ENCODE results near the gene TBX4.

The TBX4 gene

GRCh38 chr17:61408151-61409041, 43.8 kb upstream of the TBX4 start:
- H3K9ac ChIP-seq (ENCODE audit: low read depth in 1 of 2, low read length in 2 of 2): no peak overlapping the region
- peaks cover 31% of the 10 kb centered on the region in 2 donors for H3K4me1 ChIP-seq (ENCODE audit: control insufficient read depth in 2 of 2, insufficient read depth in 2 of 2, low read length in 2 of 2)
- H3K27me3 ChIP-seq (ENCODE audit: control insufficient read depth in 2 of 2, insufficient read depth in 2 of 2, low read length in 2 of 2): peaks cover 59 to 71% of the 10 kb centered on the region in 2 donors
- H3K9me3 ChIP-seq (ENCODE audit: control insufficient read depth in 2 of 2, low read length in 2 of 2): no peaks in the 10 kb centered on the region
- no peak overlapping the region for H3K4me3 ChIP-seq (ENCODE audit: low read length in 2 of 2)
- H3K36me3 ChIP-seq (ENCODE audit: control insufficient read depth in 2 of 2, insufficient read depth in 2 of 2, low read length in 2 of 2): no peaks in the 10 kb centered on the region
- peak overlapping the region; percentile 2 to 43 for H3K27ac ChIP-seq (ENCODE audit: low read depth in 2 of 2, low read length in 2 of 2)

DNA sequence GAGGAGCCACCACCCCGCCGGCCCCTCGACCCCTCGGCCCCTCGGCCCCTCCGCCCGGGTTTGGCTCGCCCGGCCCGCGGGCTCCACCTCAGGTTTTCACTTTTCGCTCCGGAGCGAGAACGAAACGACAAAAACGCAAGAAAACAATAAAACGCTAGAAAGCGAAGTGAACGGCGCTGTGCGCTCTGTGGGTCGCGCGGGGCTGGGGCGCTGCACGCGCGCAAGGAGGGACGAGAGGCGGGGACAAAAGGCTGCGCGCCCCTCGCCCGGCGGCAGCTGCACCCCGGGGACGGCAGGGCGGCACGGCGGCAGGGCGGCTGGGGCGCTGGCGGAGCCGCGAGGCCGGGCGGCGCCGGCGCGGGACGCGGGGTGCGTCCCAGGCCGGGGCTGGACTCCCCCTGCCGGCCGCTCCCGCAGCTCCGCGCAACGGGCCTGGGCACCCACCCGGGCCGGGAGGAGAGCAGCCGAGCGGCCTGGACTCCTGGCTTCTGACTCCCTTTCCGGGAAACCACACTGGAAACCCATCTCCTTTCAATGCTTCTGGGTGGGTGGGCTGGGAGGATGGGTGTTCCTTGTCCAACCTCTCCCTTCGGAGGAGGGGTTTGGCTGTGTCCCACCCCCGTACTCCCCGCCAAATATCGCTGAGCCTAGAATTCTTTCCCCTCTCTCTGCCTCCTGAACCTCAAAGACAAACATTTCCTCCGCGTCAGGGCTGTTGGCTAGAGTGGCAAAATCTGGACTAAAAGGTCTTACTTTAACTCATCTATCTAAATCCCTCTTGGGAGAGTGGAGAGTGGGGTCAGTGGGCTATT, 42.7 kb upstream of the TBX4 start:
- Histone ChIP-seq H3K4me1 (ENCODE audit: control insufficient read depth in 2 of 2, insufficient read depth in 2 of 2, low read length in 2 of 2) (peaks cover 31% of the 10 kb centered on the region in 2 donors), H3K4me3 (ENCODE audit: low read length in 2 of 2) (peak overlapping the region; percentile 54 to 55), H3K9ac (ENCODE audit: low read depth in 1 of 2, low read length in 2 of 2) (no peak overlapping the region), H3K9me3 (ENCODE audit: control insufficient read depth in 2 of 2, low read length in 2 of 2) (no peaks in the 10 kb centered on the region), H3K27ac (ENCODE audit: low read depth in 2 of 2, low read length in 2 of 2) (peak overlapping the region in 1 of 2 donors; percentile 59), H3K36me3 (ENCODE audit: control insufficient read depth in 2 of 2, insufficient read depth in 2 of 2, low read length in 2 of 2) (no peaks in the 10 kb centered on the region), H3K27me3 (ENCODE audit: control insufficient read depth in 2 of 2, insufficient read depth in 2 of 2, low read length in 2 of 2) (peaks cover 54 to 60% of the 10 kb centered on the region in 2 donors)

DNA sequence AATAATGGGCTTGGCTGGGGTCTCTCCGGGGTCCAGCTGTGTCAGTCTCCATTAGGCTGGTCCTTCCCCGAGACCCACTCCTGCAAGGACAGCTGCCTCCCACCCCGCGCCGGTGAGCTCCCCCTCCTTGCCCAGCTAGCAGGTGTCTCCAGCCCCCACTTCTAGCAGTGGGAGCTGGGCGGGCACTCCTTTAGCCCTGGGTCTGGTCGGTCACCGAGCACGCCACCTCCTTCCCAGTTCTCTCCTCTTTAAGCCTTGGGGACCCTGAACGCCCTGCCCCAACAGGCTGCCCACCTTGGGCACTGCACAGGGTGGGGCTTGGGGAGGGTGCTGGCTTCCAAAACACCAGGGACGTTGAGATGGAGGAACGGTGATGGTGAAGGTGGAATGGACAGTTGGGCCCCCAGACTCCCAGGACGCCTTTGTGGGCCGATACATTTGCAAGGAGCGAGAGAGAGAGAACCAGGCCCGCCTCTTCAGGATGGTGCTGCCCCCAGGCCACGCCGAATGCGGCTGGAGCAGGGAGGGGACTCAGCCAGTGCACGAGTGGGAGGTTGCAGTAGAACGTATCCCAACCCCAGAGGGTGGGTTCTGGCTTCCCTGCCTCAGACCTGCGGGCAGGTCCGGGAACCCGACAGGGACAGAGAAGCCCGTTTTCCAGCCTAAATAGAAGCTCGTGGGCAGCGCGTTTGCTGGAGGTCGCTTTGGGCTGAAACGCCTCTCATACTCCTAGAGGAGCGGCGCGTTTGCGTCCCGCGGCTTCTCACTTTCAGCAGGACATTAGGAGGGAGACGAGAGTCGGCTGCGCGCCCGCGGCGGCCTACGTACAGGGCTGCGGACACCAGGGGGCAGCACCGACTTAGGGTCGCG, 41.8 kb upstream of the TBX4 start:
- Histone ChIP-seq H3K36me3 (ENCODE audit: control insufficient read depth in 2 of 2, insufficient read depth in 2 of 2, low read length in 2 of 2) (no peaks in the 10 kb centered on the region), H3K27ac (ENCODE audit: low read depth in 2 of 2, low read length in 2 of 2) (peak overlapping the region; percentile 26 to 59), H3K9me3 (ENCODE audit: control insufficient read depth in 2 of 2, low read length in 2 of 2) (no peaks in the 10 kb centered on the region), H3K27me3 (ENCODE audit: control insufficient read depth in 2 of 2, insufficient read depth in 2 of 2, low read length in 2 of 2) (peaks cover 47 to 52% of the 10 kb centered on the region in 2 donors), H3K9ac (ENCODE audit: low read depth in 1 of 2, low read length in 2 of 2) (no peak overlapping the region), H3K4me3 (ENCODE audit: low read length in 2 of 2) (peak overlapping the region; percentile 24 to 53), H3K4me1 (ENCODE audit: control insufficient read depth in 2 of 2, insufficient read depth in 2 of 2, low read length in 2 of 2) (peaks cover 31 to 34% of the 10 kb centered on the region in 2 donors)

DNA sequence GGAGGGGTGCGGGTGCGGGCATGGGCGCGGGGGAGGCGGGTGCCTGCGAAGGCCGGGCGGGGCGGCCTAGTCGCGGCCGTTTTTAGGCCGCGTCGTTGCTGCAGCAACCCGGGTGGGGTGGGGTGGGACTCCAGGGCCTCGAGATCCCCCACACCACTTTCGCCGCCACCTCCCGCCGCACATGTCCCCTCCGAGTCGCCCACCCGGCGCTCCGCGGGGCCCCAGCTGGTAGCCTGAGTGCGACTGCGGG, 41.3 kb upstream of the TBX4 start:
- peaks cover 31 to 34% of the 10 kb centered on the region in 2 donors for H3K4me1 ChIP-seq (ENCODE audit: control insufficient read depth in 2 of 2, insufficient read depth in 2 of 2, low read length in 2 of 2)
- peak overlapping the region; percentile 65 to 72 for H3K4me3 ChIP-seq (ENCODE audit: low read length in 2 of 2)
- H3K9me3 ChIP-seq (ENCODE audit: control insufficient read depth in 2 of 2, low read length in 2 of 2): no peaks in the 10 kb centered on the region
- H3K27ac ChIP-seq (ENCODE audit: low read depth in 2 of 2, low read length in 2 of 2): peak overlapping the region; percentile 68 to 70
- peaks cover 42 to 46% of the 10 kb centered on the region in 2 donors for H3K27me3 ChIP-seq (ENCODE audit: control insufficient read depth in 2 of 2, insufficient read depth in 2 of 2, low read length in 2 of 2)
- H3K9ac ChIP-seq (ENCODE audit: low read depth in 1 of 2, low read length in 2 of 2): peak overlapping the region in 1 of 2 donors; percentile 72
- H3K36me3 ChIP-seq (ENCODE audit: control insufficient read depth in 2 of 2, insufficient read depth in 2 of 2, low read length in 2 of 2): no peaks in the 10 kb centered on the region

- peak overlapping the region in 1 of 2 donors; percentile 72 for H3K9ac ChIP-seq (ENCODE audit: low read depth in 1 of 2, low read length in 2 of 2)
Measured at GRCh38 chr17:61411261-61412142, 40.7 kb upstream of the TBX4 start.

DNA sequence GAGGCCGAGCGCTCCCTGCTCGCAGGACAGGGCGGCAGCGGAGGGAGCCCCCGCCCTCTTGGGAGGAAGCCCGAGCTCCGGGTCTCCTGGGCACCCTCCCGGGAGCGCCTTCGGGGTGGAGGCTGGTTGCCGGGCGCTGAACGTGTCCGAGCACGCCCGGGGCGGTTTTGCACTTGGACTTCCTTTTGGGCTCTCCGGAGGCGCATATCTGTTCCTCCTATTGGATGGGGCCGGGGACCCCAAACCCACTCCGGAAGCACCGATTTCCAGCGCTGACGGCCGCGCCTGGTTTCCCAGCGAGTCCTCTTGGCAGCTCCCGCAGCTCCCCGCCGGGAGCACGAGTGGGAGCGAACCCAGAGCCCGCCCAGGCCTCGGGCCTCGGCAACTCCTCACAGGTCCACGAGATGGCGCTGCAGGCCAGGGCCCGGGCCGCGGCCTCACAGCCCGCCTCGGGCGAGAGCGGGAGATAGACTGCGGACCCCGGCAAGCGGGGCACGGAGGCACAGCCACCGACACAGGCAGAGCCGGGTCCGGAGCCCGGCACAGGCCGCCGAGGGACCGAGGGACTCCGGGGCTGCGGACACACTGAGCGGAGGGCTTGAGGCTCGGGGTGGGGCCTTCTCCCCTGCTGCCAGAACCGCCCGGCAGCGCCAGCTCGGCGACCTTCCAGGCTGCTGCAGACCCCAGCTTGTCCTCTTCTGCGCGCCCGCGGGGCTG, 39.9 kb upstream of the TBX4 start:
- H3K36me3 ChIP-seq (ENCODE audit: control insufficient read depth in 2 of 2, insufficient read depth in 2 of 2, low read length in 2 of 2): no peaks in the 10 kb centered on the region
- peak overlapping the region; percentile 65 to 72 for H3K4me3 ChIP-seq (ENCODE audit: low read length in 2 of 2)
- peaks cover 30 to 33% of the 10 kb centered on the region in 2 donors for H3K27me3 ChIP-seq (ENCODE audit: control insufficient read depth in 2 of 2, insufficient read depth in 2 of 2, low read length in 2 of 2)
- peaks cover 34 to 35% of the 10 kb centered on the region in 2 donors for H3K4me1 ChIP-seq (ENCODE audit: control insufficient read depth in 2 of 2, insufficient read depth in 2 of 2, low read length in 2 of 2)
- H3K27ac ChIP-seq (ENCODE audit: low read depth in 2 of 2, low read length in 2 of 2): peak overlapping the region; percentile 68 to 70
- no peaks in the 10 kb centered on the region for H3K9me3 ChIP-seq (ENCODE audit: control insufficient read depth in 2 of 2, low read length in 2 of 2)
- peak overlapping the region; percentile 41 to 72 for H3K9ac ChIP-seq (ENCODE audit: low read depth in 1 of 2, low read length in 2 of 2)

More at GRCh38 chr17:61411261-61412142, 40.7 kb upstream of the TBX4 start:
- peaks cover 31 to 34% of the 10 kb centered on the region in 2 donors for H3K4me1 ChIP-seq (ENCODE audit: control insufficient read depth in 2 of 2, insufficient read depth in 2 of 2, low read length in 2 of 2)
- no peaks in the 10 kb centered on the region for H3K36me3 ChIP-seq (ENCODE audit: control insufficient read depth in 2 of 2, insufficient read depth in 2 of 2, low read length in 2 of 2)
- peak overlapping the region; percentile 65 to 72 for H3K4me3 ChIP-seq (ENCODE audit: low read length in 2 of 2)
- peak overlapping the region; percentile 68 to 70 for H3K27ac ChIP-seq (ENCODE audit: low read depth in 2 of 2, low read length in 2 of 2)
- H3K9me3 ChIP-seq (ENCODE audit: control insufficient read depth in 2 of 2, low read length in 2 of 2): no peaks in the 10 kb centered on the region
- H3K27me3 ChIP-seq (ENCODE audit: control insufficient read depth in 2 of 2, insufficient read depth in 2 of 2, low read length in 2 of 2): peaks cover 37 to 41% of the 10 kb centered on the region in 2 donors

DNA sequence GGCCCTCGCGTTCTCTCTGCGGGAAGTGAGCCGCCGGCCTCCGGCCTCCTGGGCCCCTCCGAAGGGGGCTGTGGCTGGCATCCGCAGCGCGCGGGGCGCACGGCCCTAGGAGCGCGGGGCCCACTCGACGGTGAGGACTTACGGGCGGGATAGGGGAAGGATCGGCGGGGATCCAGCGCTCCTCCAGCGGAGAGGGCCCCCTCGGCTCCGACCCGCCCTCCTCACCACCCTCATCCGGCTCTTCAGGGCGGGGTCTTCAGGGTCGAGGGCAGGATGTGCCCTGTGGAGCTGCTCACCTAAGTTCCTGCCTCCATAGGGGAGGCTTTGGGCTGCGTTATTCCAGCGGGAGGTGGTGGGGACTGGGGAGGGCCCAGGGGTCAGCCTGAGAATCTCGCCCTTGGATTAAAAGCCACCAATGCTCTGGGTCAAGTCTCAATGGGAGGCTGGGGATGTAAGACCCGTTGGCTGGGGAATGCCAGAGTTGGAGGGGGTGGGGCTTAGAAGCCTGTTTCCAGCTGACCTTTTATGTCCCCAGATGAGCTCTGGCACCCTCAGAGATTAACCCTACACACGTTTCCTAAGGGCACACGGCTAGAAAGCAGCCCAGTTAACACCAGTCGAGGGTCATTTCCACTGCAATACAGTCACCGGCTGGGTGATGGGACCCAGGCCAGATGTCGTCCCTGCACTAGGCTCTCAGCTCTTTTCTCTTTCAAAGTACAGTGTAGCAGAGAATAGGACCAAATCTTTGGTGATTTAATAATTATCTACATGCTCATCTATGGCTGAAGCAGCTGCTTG, 39.2 kb upstream of the TBX4 start:
- peaks cover 31 to 34% of the 10 kb centered on the region in 2 donors for H3K4me1 ChIP-seq (ENCODE audit: control insufficient read depth in 2 of 2, insufficient read depth in 2 of 2, low read length in 2 of 2)
- no peaks in the 10 kb centered on the region for H3K9me3 ChIP-seq (ENCODE audit: control insufficient read depth in 2 of 2, low read length in 2 of 2)
- H3K27ac ChIP-seq (ENCODE audit: low read depth in 2 of 2, low read length in 2 of 2): peak overlapping the region; percentile 68 to 70
- peak overlapping the region; percentile 41 to 72 for H3K9ac ChIP-seq (ENCODE audit: low read depth in 1 of 2, low read length in 2 of 2)
- no peaks in the 10 kb centered on the region for H3K36me3 ChIP-seq (ENCODE audit: control insufficient read depth in 2 of 2, insufficient read depth in 2 of 2, low read length in 2 of 2)
- peaks cover 23 to 26% of the 10 kb centered on the region in 2 donors for H3K27me3 ChIP-seq (ENCODE audit: control insufficient read depth in 2 of 2, insufficient read depth in 2 of 2, low read length in 2 of 2)
- H3K4me3 ChIP-seq (ENCODE audit: low read length in 2 of 2): peak overlapping the region; percentile 65 to 72

DNA sequence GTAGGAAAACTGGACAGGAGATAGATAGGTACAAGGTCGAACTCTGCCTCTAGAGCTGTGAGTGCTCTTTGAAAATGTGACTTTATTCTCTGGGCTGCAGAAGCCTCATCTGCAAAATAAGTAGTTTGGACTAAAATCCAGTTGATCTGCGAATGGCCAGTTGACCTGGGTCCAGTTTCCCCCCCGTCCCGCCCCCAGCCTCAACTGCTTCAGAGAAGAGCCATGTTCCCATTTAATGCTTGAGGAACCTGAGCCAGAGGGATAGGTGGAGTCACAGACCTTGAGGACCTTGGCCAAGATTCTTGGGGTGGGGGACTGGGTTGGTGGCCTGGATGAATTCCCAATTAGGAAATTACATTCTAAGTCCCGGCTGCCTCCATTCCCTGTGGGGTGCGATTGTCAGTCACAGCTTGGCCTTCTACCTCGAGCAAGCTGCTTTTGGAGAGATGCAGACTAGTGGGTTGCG, 38.5 kb upstream of the TBX4 start:
- peak overlapping the region in 1 of 2 donors; percentile 65 for H3K4me3 ChIP-seq (ENCODE audit: low read length in 2 of 2)
- no peak overlapping the region for H3K9ac ChIP-seq (ENCODE audit: low read depth in 1 of 2, low read length in 2 of 2)
- H3K27me3 ChIP-seq (ENCODE audit: control insufficient read depth in 2 of 2, insufficient read depth in 2 of 2, low read length in 2 of 2): peaks cover 16 to 19% of the 10 kb centered on the region in 2 donors
- no peaks in the 10 kb centered on the region for H3K9me3 ChIP-seq (ENCODE audit: control insufficient read depth in 2 of 2, low read length in 2 of 2)
- H3K4me1 ChIP-seq (ENCODE audit: control insufficient read depth in 2 of 2, insufficient read depth in 2 of 2, low read length in 2 of 2): peaks cover 28 to 30% of the 10 kb centered on the region in 2 donors
- no peak overlapping the region for H3K27ac ChIP-seq (ENCODE audit: low read depth in 2 of 2, low read length in 2 of 2)
- no peaks in the 10 kb centered on the region for H3K36me3 ChIP-seq (ENCODE audit: control insufficient read depth in 2 of 2, insufficient read depth in 2 of 2, low read length in 2 of 2)

Measured in mucosa of rectum (tissue), 2 donors.